ENCODE results near the gene HSPA12B. TPM values are rescaled to one million over a fixed set of nuclear protein-coding genes. Genes with fewer than 3 reads are reported as not detected.
"Not testable (repeated sequence)": the region's sequence is repeated elsewhere in the genome, so short reads cannot be mapped to it uniquely, and the experiment has no call there.

Gene HSPA12B
- total and polyA plus RNA-seq, 8 donors = 0.55 to 6.0 (median 1.7) TPM

GRCh38 chr20:3787324-3788014, 55.0 kb downstream of the HSPA12B start:
- no peaks in the 10 kb centered on the region for H3K27me3 ChIP-seq
- intact Hi-C loops (cut with DNase I) = loop anchor here in 1 of 3 donors (5.0 kb wide), 1 partner anchor 35 kb away; the partner anchor contains the start of gene AP5S1
- peak overlapping the region in 2 of 4 donors; percentile 39 to 66 for H3K4me3 ChIP-seq
- H3K9me3 ChIP-seq = no peaks in the 10 kb centered on the region
- H3K36me3 ChIP-seq = no peaks in the 10 kb centered on the region
- peaks cover 10 to 35% (median 16%) of the 10 kb centered on the region in 3 donors for H3K4me1 ChIP-seq
- no peak for ATAC-seq
- TF ChIP-seq, protein P1, sequence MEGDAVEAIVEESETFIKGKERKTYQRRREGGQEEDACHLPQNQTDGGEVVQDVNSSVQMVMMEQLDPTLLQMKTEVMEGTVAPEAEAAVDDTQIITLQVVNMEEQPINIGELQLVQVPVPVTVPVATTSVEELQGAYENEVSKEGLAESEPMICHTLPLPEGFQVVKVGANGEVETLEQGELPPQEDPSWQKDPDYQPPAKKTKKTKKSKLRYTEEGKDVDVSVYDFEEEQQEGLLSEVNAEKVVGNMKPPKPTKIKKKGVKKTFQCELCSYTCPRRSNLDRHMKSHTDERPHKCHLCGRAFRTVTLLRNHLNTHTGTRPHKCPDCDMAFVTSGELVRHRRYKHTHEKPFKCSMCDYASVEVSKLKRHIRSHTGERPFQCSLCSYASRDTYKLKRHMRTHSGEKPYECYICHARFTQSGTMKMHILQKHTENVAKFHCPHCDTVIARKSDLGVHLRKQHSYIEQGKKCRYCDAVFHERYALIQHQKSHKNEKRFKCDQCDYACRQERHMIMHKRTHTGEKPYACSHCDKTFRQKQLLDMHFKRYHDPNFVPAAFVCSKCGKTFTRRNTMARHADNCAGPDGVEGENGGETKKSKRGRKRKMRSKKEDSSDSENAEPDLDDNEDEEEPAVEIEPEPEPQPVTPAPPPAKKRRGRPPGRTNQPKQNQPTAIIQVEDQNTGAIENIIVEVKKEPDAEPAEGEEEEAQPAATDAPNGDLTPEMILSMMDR (IDR thresholded peaks at IDR 0.05) = no peak
- DNase-seq = peak in 2 of 6 donors; percentile 14 to 15
- 60 to 63% methylated on average over 5 of the region's 5 CpGs for WGBS, 2 donors
- peak overlapping the region in 2 of 4 donors; percentile 30 to 33 for H3K27ac ChIP-seq
- FAIRE-seq = no peak

DNA sequence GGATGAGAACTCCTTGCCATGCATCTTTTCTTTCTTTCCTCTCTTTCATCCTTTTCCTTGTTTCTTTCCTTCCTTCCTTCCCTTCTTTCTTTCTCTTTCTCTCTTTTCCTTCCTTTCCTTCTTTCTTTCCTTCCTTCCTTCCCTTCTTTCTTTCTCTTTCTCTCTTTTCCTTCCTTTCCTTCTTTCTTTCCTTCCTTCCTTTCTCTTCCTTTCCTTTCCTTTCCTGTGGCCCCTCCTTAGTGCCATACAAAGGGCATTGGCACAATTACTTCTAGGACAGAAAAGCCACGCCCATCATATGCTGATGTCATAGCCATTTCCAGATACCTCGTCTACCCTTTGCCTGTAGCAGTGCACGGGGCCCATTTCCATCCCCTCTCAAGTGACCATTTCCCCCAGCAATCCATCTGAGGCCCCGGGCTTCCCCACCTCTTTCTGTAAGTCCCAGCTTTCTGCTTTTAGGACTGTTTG, 56.2 kb downstream of the HSPA12B start:
- Histone ChIP-seq H3K36me3 (no peaks in the 10 kb centered on the region), H3K27me3 (no peaks in the 10 kb centered on the region), H3K27ac (no peak overlapping the region), H3K4me3 (no peak overlapping the region), H3K4me1 (peaks cover 10 to 28% (median 16%) of the 10 kb centered on the region in 3 donors), H3K9me3 (no peaks in the 10 kb centered on the region)
- ATAC-seq (no peak), DNase-seq (peak in 1 of 6 donors; percentile 7), FAIRE-seq (no peak)
- WGBS, 2 donors = 55 to 58% methylated on average over 4 of the region's 4 CpGs
- TF ChIP-seq, protein P1 (IDR thresholded peaks at IDR 0.05) = no peak
- intact Hi-C loops (cut with DNase I) = loop anchor here in 1 of 3 donors (5.0 kb wide), 1 partner anchor 34 kb away; the partner anchor contains the start of gene AP5S1

DNA sequence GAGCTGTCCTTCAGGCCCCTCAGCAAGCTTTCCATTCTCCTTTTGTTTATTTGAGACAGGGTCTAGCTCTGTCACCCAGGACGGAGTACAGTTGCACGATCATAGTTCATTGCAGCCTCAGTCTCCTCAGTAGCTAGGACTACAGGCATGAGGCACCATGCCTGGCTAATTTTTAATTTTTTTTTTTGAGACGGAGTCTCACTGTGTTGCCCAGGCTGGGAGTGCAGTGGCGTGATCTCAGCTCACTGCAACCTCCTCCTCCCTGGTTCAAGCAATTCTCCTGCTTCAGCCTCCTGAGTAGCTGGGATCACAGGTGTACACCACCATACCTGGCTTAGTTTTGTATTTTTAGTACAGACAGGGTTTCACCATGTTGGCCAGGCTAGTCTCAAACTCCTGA, 56.7 kb downstream of the HSPA12B start:
- H3K9me3 ChIP-seq, H3K27me3 ChIP-seq, H3K27ac ChIP-seq, FAIRE-seq, DNase-seq, H3K4me3 ChIP-seq, H3K36me3 ChIP-seq, ATAC-seq: not testable (repeated sequence)
- peaks cover 7 to 23% (median 11%) of the 10 kb centered on the region in 3 donors for H3K4me1 ChIP-seq
- WGBS, 2 donors = 91% methylated on average over 4 of the region's 4 CpGs
- intact Hi-C loops (cut with DNase I) = loop anchor here in 1 of 3 donors (5.0 kb wide), 1 partner anchor 33 kb away; the partner anchor contains the start of gene AP5S1

GRCh38 chr20:3794168-3794567, 61.7 kb downstream of the HSPA12B start:
- H3K27me3 ChIP-seq; H3K36me3 ChIP-seq; FAIRE-seq; H3K4me3 ChIP-seq; H3K9me3 ChIP-seq; H3K4me1 ChIP-seq; intact Hi-C loops (cut with DNase I); ATAC-seq; H3K27ac ChIP-seq; DNase-seq: not testable (repeated sequence)
- WGBS, 2 donors = 67 to 85% methylated on average over 1 to 2 of the region's 3 CpGs

- peak overlapping the region in 2 of 4 donors; percentile 54 to 72 for H3K4me3 ChIP-seq
Observed at GRCh38 chr20:3794701-3795420, 62.4 kb downstream of the HSPA12B start.

More at GRCh38 chr20:3794701-3795420, 62.4 kb downstream of the HSPA12B start:
- Histone ChIP-seq H3K27me3 (no peaks in the 10 kb centered on the region), H3K36me3 (no peaks in the 10 kb centered on the region), H3K4me1 (peaks cover 0 to 7% (median 0%) of the 10 kb centered on the region in 3 donors), H3K9me3 (no peaks in the 10 kb centered on the region), H3K27ac (peak overlapping the region in 3 of 4 donors; percentile 59 to 92 (median 74))
- intact Hi-C loops (cut with DNase I) = no loop called here
- DNase-seq (peak in 2 of 6 donors; percentile 33 to 62), ATAC-seq (no peak), FAIRE-seq (no peak)
- 85 to 89% methylated on average over 25 of the region's 25 CpGs for WGBS, 2 donors
- TF ChIP-seq, protein P1 (IDR thresholded peaks at IDR 0.05) = no peak

Measured in pancreas (tissue), 10 donors.